B cell (primary cell): ENCODE results near the gene PRCC. TPM values are rescaled to one million over a fixed set of nuclear protein-coding genes. Genes with fewer than 3 reads are reported as not detected.
A peak's percentile ranks its signal among the peaks of the same experiment; 100 is the strongest.

Experiments used
- ATAC-seq: fragments of 200-7000 bp; cut with Tn5 transposase; one replicate; pipeline ENCODE4 v1.10.0; 2021; ENCODE audit warnings: low read depth, mild to moderate bottlenecking, moderate number of reproducible peaks, moderate library complexity
- CTCF ChIA-PET: fragments of 350-600 bp; sonication (Branson Sonifier 250); formaldehyde crosslinking; loops from one replicate; lab custom pipeline; 2021; ENCODE audit warnings: antibody characterized with exemption, inconsistent platforms; lab: Charles Lee
- POLR2A ChIA-PET: fragments of 350-600 bp; sonication (Branson Sonifier 250); formaldehyde crosslinking; loops from one replicate; lab custom pipeline; 2021; ENCODE audit warnings: antibody characterized with exemption; lab: Charles Lee
- DNase-seq: peaks from one replicate; pipeline ENCODE4 v3.0.0; 2013
- H2AFZ ChIP-seq: 2 replicates; pipeline ENCODE4 v1.6.1; 2012; ENCODE audit warnings: mild to moderate bottlenecking, low read depth, low read length; ENCODE audit not compliant: insufficient read depth, poor library complexity, severe bottlenecking
- H3K27ac ChIP-seq, 2 donors: 1 replicate in 1 of 2; 2 replicates in 1 of 2; pipeline ENCODE4 v1.5.1; 2012 to 2013; ENCODE audit warnings: low read length in 2 of 2, mild to moderate bottlenecking in 2 of 2, moderate library complexity in 1 of 2
- H3K27me3 ChIP-seq, 4 experiments: fragments of 200-600 bp in 1 of 4; sonication (generic) in 1 of 4; replicated peaks in 1 of 4; 1 replicate in 2 of 4; 2 replicates in 2 of 4; pipeline versions ENCODE4 v1.6.1 to v1.7.0; 2013 to 2016; ENCODE audit warnings: low read length in 3 of 4, mild to moderate bottlenecking in 2 of 4, mixed read lengths in 1 of 4, moderate library complexity in 1 of 4; ENCODE audit not compliant: insufficient read depth in 4 of 4, control insufficient read depth in 3 of 4; ENCODE audit errors: control extremely low read depth in 1 of 4
- H3K36me3 ChIP-seq, 2 experiments: replicated peaks in 1 of 2; 1 replicate in 1 of 2; 2 replicates in 1 of 2; pipeline versions ENCODE4 v1.6.1 to v1.7.1; 2013; ENCODE audit warnings: low read length in 1 of 2; ENCODE audit not compliant: insufficient read depth in 2 of 2, control insufficient read depth in 1 of 2; ENCODE audit errors: control extremely low read depth in 1 of 2, extremely low read depth in 1 of 2
- H3K4me1 ChIP-seq, 2 donors: fragments of 200-600 bp in 1 of 2; sonication (generic) in 1 of 2; 1 replicate in 1 of 2; 2 replicates in 1 of 2; pipeline versions ENCODE4 v1.5.1 to v1.6.1; 2013 to 2017; ENCODE audit warnings: low read length in 2 of 2; ENCODE audit not compliant: control insufficient read depth in 2 of 2, insufficient read depth in 2 of 2
- H3K4me2 ChIP-seq: replicated peaks from 2 replicates; pipeline ENCODE3; 2012; ENCODE audit warnings: mild to moderate bottlenecking, low read depth, low read length; ENCODE audit not compliant: poor library complexity, severe bottlenecking
- H3K4me3 ChIP-seq, 5 experiments: fragments of 200-600 bp in 1 of 5; sonication (generic) in 1 of 5; 1 replicate in 3 of 5; 2 replicates in 2 of 5; pipeline versions ENCODE4 v1.5.1 to v1.7.0; 2011 to 2016; ENCODE audit warnings: low read length in 4 of 5, mild to moderate bottlenecking in 4 of 5, low read depth in 2 of 5, control low read depth in 1 of 5, moderate library complexity in 1 of 5; ENCODE audit not compliant: insufficient read depth in 1 of 5; ENCODE audit errors: control extremely low read depth in 1 of 5, extremely low read depth in 1 of 5
- H3K79me2 ChIP-seq: fragments of 200-600 bp; sonication (generic); one replicate; pipeline ENCODE4 v1.6.0; 2016; ENCODE audit warnings: low read length; ENCODE audit not compliant: control insufficient read depth, insufficient read depth
- H3K9ac ChIP-seq: fragments of 200-600 bp; sonication (generic); 2 replicates; pipeline ENCODE4 v1.6.1; 2017; ENCODE audit warnings: mild to moderate bottlenecking, low read length, moderate library complexity
- H3K9me3 ChIP-seq, 3 donors: one replicate each; pipeline versions ENCODE4 v1.6.1 to v1.7.1; 2013; ENCODE audit warnings: low read length in 2 of 3; ENCODE audit not compliant: control insufficient read depth in 2 of 3, insufficient read depth in 1 of 3; ENCODE audit errors: control extremely low read depth in 1 of 3
- H4K20me1 ChIP-seq: 2 replicates; pipeline ENCODE4 v1.6.0; 2012; ENCODE audit warnings: mild to moderate bottlenecking, low read length; ENCODE audit not compliant: insufficient read depth, control insufficient read depth, poor library complexity, severe bottlenecking
- H3K27ac Mint-ChIP-seq: one replicate; pipeline ENCODE4 v1.8.0; 2021; ENCODE audit warnings: mixed read lengths
- H3K27me3 Mint-ChIP-seq: one replicate; pipeline ENCODE4 v1.8.0; 2021; ENCODE audit warnings: mixed read lengths
- H3K4me1 Mint-ChIP-seq: one replicate; pipeline ENCODE4 v1.8.0; 2021; ENCODE audit warnings: mixed read lengths
- H3K4me3 Mint-ChIP-seq: one replicate; pipeline ENCODE4 v1.8.0; 2021; ENCODE audit warnings: mixed read lengths
- H3K9me3 Mint-ChIP-seq: one replicate; pipeline ENCODE4 v1.8.0; 2022; ENCODE audit warnings: mixed read lengths; ENCODE audit not compliant: insufficient read depth
- EZH2 ChIP-seq: IDR thresholded peaks from 2 replicates; pipeline ENCODE4 v1.6.1; 2012; ENCODE audit warnings: borderline replicate concordance, low read depth, mild to moderate bottlenecking, moderate library complexity, low read length; ENCODE audit not compliant: insufficient read depth, poor library complexity, severe bottlenecking
- WGBS: methylation state at CpG from one replicate; pipeline ENCODE4 v1.1.5; 2013; ENCODE audit warnings: missing lambda C conversion rate; ENCODE audit not compliant: insufficient coverage; 5-methylcytosine and 5-hydroxymethylcytosine counted together
- intact Hi-C: fragments of 100-400 bp; cut with micrococcal nuclease; formaldehyde crosslinking; loops from one replicate; pipeline ENCODE4 v1.10.0; 2022
- polyA plus RNA-seq: library from polyadenylated mRNA; depleted of rRNA; stranded (reverse); fragments of >200 nt; gene quantifications from 2 replicates; pipeline ENCODE4 v1.2.3, GENCODE V29; 2012
- total RNA-seq, 2 donors: library from RNA; stranded (reverse); fragments of 120-200 nt in 1 of 2; gene quantifications; 1 replicate in 1 of 2; 2 replicates in 1 of 2; pipeline versions ENCODE4 v1.2.3 to v1.2.4, GENCODE V29; 2013 to 2022
- TF ChIP-seq, protein P1 (sequence below): fragments of 200-600 bp; IDR thresholded peaks from one replicate; pipeline ENCODE4 v1.8.0; 2022; ENCODE audit warnings: antibody characterized with exemption, mild to moderate bottlenecking

PRCC gene
- total and polyA plus RNA-seq, 2 donors (not counting 1 experiment from before 2014, with no cell fraction given), result 55.7 to 83.4 TPM

DNA sequence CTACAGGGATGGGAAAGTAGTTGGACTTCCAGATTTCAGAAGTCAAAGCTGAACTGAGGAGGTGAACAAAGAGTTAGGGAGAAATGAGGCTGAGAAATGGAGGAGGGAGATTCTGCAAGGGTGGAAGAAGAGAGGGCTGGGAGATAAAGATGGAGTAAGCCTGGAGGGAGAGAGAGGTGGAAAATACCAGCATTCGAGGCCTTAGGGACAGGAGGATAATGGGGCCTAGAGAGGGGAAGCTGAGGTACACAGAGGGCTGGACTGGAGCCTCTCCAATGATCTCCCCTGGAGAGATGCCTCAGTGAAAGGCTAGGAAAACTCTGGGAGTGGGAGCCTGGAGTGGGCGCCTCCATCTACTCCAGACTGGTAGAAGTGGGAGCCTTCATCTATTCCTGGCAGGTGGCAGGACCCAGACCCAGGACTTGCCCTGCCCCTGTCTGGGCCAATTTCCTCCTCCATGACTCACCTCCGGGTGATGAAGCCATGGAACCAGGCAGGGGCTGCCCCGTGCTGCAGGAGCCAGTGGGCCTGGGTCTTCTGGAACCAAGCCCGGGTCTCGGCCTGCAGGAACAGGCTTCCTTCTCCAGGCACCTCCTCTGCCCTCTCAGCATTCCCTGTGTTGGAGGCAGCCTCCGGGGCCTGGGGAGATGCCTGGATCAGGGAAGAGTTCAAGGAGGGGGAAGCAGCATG, 47.4 kb downstream of the PRCC start:
- no peak for ATAC-seq
- Histone ChIP-seq H3K4me3 (no peak overlapping the region), H3K9ac (peak overlapping the region; percentile 64), H4K20me1 (no peaks in the 10 kb centered on the region), H3K27me3 (peaks cover 0 to 12% (median 0%) of the 10 kb centered on the region in 4 experiments), H3K79me2 (no peaks in the 10 kb centered on the region), H3K4me1 (peaks cover 26 to 32% of the 10 kb centered on the region in 2 donors), H3K9me3 (peaks cover 0 to 3% (median 0%) of the 10 kb centered on the region in 3 donors), H2AFZ (peak overlapping the region; percentile 89), H3K27ac (no peak overlapping the region), H3K4me2 (peak overlapping the region; percentile 96), H3K36me3 (no peaks in the 10 kb centered on the region)
- Mint-ChIP-seq H3K9me3 (no peaks in the 10 kb centered on the region), H3K4me1 (peaks cover 34% of the 10 kb centered on the region), H3K27me3 (no peaks in the 10 kb centered on the region), H3K27ac (peak overlapping the region; percentile 11), H3K4me3 (peak overlapping the region; percentile 91)
- 92% methylated on average over 6 of the region's 7 CpGs for WGBS
- TF ChIP-seq, protein P1, sequence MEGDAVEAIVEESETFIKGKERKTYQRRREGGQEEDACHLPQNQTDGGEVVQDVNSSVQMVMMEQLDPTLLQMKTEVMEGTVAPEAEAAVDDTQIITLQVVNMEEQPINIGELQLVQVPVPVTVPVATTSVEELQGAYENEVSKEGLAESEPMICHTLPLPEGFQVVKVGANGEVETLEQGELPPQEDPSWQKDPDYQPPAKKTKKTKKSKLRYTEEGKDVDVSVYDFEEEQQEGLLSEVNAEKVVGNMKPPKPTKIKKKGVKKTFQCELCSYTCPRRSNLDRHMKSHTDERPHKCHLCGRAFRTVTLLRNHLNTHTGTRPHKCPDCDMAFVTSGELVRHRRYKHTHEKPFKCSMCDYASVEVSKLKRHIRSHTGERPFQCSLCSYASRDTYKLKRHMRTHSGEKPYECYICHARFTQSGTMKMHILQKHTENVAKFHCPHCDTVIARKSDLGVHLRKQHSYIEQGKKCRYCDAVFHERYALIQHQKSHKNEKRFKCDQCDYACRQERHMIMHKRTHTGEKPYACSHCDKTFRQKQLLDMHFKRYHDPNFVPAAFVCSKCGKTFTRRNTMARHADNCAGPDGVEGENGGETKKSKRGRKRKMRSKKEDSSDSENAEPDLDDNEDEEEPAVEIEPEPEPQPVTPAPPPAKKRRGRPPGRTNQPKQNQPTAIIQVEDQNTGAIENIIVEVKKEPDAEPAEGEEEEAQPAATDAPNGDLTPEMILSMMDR, result no peak
- no peak for TF ChIP-seq EZH2
- intact Hi-C loops, result no loop called here
- POLR2A ChIA-PET, result no interaction called here
- DNase-seq, result no peak
- CTCF ChIA-PET, result interaction anchor here (0.8 to 2.0 kb wide), 3 partner anchors 15 to 75 kb away, joined by 3 to 11 read pairs (median 4); partner anchors contain the start of gene NTRK1

- Histone ChIP-seq H3K36me3 (no peaks in the 10 kb centered on the region), H3K4me2 (no peak overlapping the region), H3K27me3 (peaks cover 0 to 12% (median 0%) of the 10 kb centered on the region in 4 experiments), H4K20me1 (no peaks in the 10 kb centered on the region), H3K4me1 (peaks cover 26 to 32% of the 10 kb centered on the region in 2 donors), H3K9me3 (peaks cover 0 to 3% (median 0%) of the 10 kb centered on the region in 3 donors), H2AFZ (no peak overlapping the region), H3K79me2 (no peaks in the 10 kb centered on the region), H3K4me3 (no peak overlapping the region), H3K27ac (no peak overlapping the region), H3K9ac (no peak overlapping the region)
- intact Hi-C loops, result no loop called here
- TF ChIP-seq, protein P1, result no peak
- no peak for TF ChIP-seq EZH2
- CTCF ChIA-PET, result no interaction called here
- DNase-seq (no peak), ATAC-seq (no peak)
- WGBS, result 94% methylated on average over 3 of the region's 5 CpGs
- Mint-ChIP-seq H3K27ac (no peak overlapping the region), H3K27me3 (no peaks in the 10 kb centered on the region), H3K4me3 (peak overlapping the region; percentile 37), H3K9me3 (no peaks in the 10 kb centered on the region), H3K4me1 (peaks cover 34% of the 10 kb centered on the region)
- POLR2A ChIA-PET, result no interaction called here
Measured at GRCh38 chr1:156815307-156815826, 48.0 kb downstream of the PRCC start.
